Measurements from ENCODE around the gene TEAD4. TPM values are rescaled to one million over a fixed set of nuclear protein-coding genes. Genes with fewer than 3 reads are reported as not detected.

TEAD4 gene
- total RNA-seq, 1 experiment from 2014 or later, result 96.8 TPM

DNA sequence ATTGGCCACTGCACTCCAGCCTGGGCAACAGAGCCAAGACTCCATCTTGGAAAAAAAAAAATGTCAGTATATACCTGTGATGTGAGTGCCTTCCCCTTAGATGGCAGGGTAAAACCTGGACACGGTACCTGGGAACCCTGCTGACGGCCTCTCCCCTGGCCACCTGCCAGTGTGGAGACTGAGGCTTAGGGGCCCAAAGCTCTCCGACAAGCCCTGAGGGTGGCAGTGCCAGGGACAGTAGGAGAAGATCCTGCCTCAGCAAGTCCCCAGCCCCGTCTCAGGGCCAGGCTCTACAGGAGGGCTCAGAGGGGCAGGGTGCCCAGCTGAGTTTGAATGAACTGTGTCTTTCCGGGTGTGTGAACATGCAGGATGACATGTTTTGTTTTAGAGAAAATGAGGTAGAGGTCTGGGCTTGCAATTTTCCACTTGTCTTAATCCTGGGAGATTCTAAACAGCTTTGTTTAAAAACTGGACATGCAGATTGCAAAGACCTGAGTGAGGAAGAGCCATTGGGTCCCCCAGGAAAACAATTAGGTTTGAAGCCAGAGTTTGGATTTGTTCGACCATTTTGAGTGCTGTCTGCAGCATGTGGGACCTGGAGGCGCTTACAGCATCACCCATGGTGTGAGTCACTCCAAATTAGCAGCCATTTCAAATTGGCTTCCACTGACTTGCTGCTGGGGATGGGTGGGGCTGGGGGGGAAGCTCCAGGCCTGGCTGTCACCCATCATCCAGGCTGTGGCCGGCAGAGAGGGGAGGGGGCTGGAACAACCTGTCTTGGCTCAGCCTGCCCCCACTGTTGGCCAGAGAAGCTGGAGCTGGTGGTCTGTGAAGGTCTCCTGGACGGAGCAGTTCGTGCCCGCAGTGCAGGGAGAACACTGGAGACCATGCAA is 128.8 kb downstream of the TEAD4 start:
- peaks cover 3% of the 10 kb centered on the region for H3K36me3 Mint-ChIP-seq
- H3K27ac Mint-ChIP-seq, result peak overlapping the region; percentile 16
- H3K4me1 Mint-ChIP-seq, result peaks cover 31% of the 10 kb centered on the region
- ChIA-PET POLR2A (no interaction called here), CTCF (interaction anchor here (1.5 kb wide), 1 partner anchor 187 kb away, joined by 4 read pairs; no protein-coding TSS in a partner anchor)
- ATAC-seq, result no peak
- no peaks in the 10 kb centered on the region for H3K27me3 Mint-ChIP-seq (ENCODE audit: low read depth)
- no peak overlapping the region for H3K4me3 Mint-ChIP-seq
- no peak for TF ChIP-seq NFE2L1 (CRISPR knock-in tag; IDR thresholded peaks at IDR 0.05)
- TF ChIP-seq, protein P1, sequence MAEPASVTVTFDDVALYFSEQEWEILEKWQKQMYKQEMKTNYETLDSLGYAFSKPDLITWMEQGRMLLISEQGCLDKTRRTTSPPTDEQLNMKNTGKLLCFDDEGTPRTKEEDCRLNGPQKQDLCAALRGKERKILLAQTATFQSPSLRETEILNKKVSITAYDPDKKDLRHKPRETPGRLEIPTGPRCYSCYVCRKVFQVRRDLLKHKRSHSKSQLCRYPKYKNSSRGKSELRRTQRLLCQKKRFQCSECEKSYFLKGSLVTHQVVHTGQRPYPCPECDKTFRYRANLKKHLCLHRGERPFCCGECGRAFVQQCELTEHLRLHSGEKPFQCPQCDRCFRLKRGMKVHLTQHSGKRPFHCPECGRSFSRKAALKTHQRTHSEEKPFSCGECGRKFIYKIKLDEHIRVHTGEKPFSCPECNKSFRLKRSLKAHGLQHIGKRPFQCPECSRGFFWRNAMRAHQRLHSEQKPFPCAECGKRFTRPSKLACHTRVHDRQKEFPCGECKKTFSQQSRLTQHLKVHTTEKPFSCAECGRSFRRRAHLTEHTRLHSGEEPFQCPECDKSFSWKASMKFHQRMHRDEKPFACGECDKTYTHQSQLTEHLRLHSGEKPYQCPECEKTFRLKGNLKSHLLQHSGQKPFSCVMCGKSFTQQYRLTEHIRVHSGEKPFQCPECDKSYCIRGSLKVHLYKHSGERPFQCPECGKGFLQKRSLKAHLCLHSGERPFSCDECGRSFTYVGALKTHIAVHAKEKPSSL (CRISPR knock-in tag; conservative IDR thresholded peaks at IDR 0.05), result no peak
- peaks cover 7% of the 10 kb centered on the region for H3K9me3 Mint-ChIP-seq
- DNase-seq (ENCODE audit: low spot score), result no peak

DNA sequence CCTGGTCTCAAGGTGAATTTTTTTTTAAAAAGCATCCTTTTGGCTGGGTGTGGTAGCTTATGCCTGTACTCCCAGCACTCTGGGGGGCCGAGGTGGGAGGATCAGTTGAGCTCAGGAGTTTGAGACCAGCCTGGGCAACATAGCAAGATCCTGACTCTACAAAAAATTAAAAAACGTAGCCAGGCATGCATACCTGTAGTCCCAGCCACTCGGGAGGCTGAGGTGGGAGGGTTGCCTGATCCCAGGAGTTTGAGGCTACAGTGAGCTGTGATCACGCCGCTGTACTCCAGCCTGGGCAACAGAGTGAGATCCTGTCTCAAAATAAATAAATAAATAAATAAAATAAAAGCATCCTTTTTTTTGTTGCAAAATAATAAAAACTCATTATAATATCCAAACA is 130.4 kb downstream of the TEAD4 start:
- ATAC-seq, result no peak
- peaks cover 18% of the 10 kb centered on the region for H3K4me1 Mint-ChIP-seq
- peak; percentile 54 for TF ChIP-seq ZNF121 (CRISPR knock-in tag; IDR thresholded peaks at IDR 0.05)
- TF ChIP-seq, protein P2, sequence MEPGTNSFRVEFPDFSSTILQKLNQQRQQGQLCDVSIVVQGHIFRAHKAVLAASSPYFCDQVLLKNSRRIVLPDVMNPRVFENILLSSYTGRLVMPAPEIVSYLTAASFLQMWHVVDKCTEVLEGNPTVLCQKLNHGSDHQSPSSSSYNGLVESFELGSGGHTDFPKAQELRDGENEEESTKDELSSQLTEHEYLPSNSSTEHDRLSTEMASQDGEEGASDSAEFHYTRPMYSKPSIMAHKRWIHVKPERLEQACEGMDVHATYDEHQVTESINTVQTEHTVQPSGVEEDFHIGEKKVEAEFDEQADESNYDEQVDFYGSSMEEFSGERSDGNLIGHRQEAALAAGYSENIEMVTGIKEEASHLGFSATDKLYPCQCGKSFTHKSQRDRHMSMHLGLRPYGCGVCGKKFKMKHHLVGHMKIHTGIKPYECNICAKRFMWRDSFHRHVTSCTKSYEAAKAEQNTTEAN (CRISPR knock-in tag; IDR thresholded peaks at IDR 0.05), result no peak
- H3K4me3 Mint-ChIP-seq, result no peak overlapping the region
- no peak for DNase-seq (ENCODE audit: low spot score)
- no peaks in the 10 kb centered on the region for H3K27me3 Mint-ChIP-seq (ENCODE audit: low read depth)
- H3K36me3 Mint-ChIP-seq, result 0 out of 2 replicates have a peak, but pooled peaks cover 3% of the 10 kb centered on the region
- CTCF ChIA-PET, result interaction anchor here (0.6 to 1.6 kb wide), 3 partner anchors 10 to 48 kb away, joined by 3 read pairs; no protein-coding TSS in a partner anchor
- POLR2A ChIA-PET, result interaction anchor here (0.6 kb wide), 1 partner anchor 44 kb away, joined by 3 read pairs; no protein-coding TSS in a partner anchor
- no peaks in the 10 kb centered on the region for H3K9me3 Mint-ChIP-seq
- no peak overlapping the region for H3K27ac Mint-ChIP-seq

Other genes starting within 250 kb of the TEAD4 start
- 245 to 257 TPM (median 249 TPM) in 3 replicates for gene FKBP4, start 164.4 kb upstream of the TEAD4 start, total RNA-seq (2021)
- gene ITFG2, start 146.7 kb upstream of the TEAD4 start, total RNA-seq (2021), result 23.9 to 26.0 TPM (median 25.4 TPM) in 3 replicates
- gene NRIP2, start 124.4 kb upstream of the TEAD4 start, total RNA-seq (2021), result 0.09 TPM in 1 of 3 replicates, not detected in the others
- not detected in 3 replicates for gene TEX52, start 102.4 kb upstream of the TEAD4 start, total RNA-seq (2021)
- gene FOXM1, start 82.2 kb upstream of the TEAD4 start, total RNA-seq (2021), result 99.6 to 118 TPM (median 100 TPM) in 3 replicates
- gene RHNO1, start 82.2 kb upstream of the TEAD4 start, total RNA-seq (2021), result 48.0 to 50.3 TPM (median 49.5 TPM) in 3 replicates
- 17.4 to 18.8 TPM (median 18.0 TPM) in 3 replicates for gene TULP3, start 68.5 kb upstream of the TEAD4 start, total RNA-seq (2021)
- 21.8 to 27.6 TPM (median 23.9 TPM) in 3 replicates for gene TSPAN9, start 118.0 kb downstream of the TEAD4 start, total RNA-seq (2021)

All from WTC11 (cell line).